Duodenal mucosa (tissue), 2 donors: ENCODE results near the gene IQGAP2.

Experiments used
- H3K27ac ChIP-seq: one replicate; pipeline ENCODE4 v1.7.0; 2013; ENCODE audit warnings: low read depth, low read length
- H3K27me3 ChIP-seq, 2 donors: one replicate each; pipeline ENCODE4 v1.7.0; 2013; ENCODE audit warnings: low read length in 2 of 2, control low read depth in 1 of 2; ENCODE audit not compliant: insufficient read depth in 2 of 2, control insufficient read depth in 1 of 2
- H3K36me3 ChIP-seq, 2 donors: one replicate each; pipeline ENCODE4 v1.7.0; 2013; ENCODE audit warnings: low read length in 2 of 2, control low read depth in 1 of 2; ENCODE audit not compliant: insufficient read depth in 2 of 2, control insufficient read depth in 1 of 2
- H3K4me1 ChIP-seq, 2 donors: one replicate each; pipeline ENCODE4 v1.7.0; 2013; ENCODE audit warnings: low read length in 2 of 2, control low read depth in 1 of 2; ENCODE audit not compliant: insufficient read depth in 2 of 2, control insufficient read depth in 1 of 2
- H3K4me3 ChIP-seq, 2 donors: one replicate each; pipeline ENCODE4 v1.7.0; 2013; ENCODE audit warnings: low read length in 2 of 2, low read depth in 1 of 2
- H3K9ac ChIP-seq, 2 donors: one replicate each; pipeline ENCODE4 v1.7.0; 2013; ENCODE audit warnings: low read length in 2 of 2, low read depth in 1 of 2
- H3K9me3 ChIP-seq, 2 donors: one replicate each; pipeline ENCODE4 v1.7.0; 2013; ENCODE audit warnings: low read length in 2 of 2, control low read depth in 1 of 2; ENCODE audit not compliant: control insufficient read depth in 1 of 2

Gene IQGAP2

DNA sequence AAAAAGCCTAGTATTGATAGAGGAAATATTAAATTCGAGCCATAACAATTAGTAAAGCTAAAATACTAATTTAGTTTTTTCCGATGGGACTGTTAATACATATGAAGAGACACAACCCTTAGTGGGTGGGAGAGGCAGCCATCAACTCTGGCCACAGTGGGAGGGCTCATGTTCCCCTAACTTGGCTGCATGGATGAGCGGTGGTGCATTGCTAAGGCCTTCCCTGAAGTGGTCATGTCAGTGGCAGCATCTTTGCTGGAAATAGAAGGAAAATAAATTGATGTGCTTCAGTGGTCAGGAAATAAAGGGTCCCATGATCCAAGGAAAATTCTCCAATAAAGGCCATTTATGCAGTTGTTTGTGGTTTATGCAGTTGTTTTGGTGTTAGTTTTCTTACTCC, 254.0 kb downstream of the IQGAP2 start:
- no peaks in the 10 kb centered on the region for H3K4me1 ChIP-seq
- no peak overlapping the region for H3K27ac ChIP-seq
- peaks cover 19 to 35% of the 10 kb centered on the region in 2 donors for H3K36me3 ChIP-seq

DNA sequence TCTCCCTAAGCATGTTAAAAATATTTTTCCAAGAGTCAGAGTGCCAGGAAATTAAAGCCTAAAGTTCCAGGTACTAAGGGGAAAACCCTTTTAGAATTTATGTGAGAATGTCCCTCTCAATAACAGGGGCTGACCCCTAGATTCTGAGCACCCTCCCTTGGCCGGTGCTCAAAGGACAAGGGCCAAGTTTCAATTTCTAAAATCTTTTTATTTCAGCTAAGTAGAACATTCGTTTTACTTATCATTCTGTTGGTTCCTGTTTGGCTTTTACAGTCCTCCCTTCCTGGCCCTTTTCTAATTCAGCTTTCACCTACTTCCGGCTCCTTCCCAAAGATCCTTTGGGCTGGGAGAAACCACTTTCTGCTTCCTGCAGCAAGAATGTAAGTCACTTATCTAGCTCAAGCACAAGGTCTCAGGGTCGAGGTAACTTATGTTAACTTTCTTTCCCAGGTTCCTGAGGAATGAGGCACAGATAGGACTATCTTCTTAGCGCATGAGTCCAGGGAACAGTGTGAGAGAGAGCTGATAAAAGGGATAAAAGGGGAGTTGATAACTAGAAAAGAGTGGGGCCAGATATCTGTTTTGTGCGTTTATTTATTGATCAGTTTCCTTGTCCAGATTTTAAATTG, 254.7 kb downstream of the IQGAP2 start:
- no peaks in the 10 kb centered on the region for H3K4me1 ChIP-seq
- H3K36me3 ChIP-seq, result peaks cover 21 to 42% of the 10 kb centered on the region in 2 donors
- no peaks in the 10 kb centered on the region for H3K9me3 ChIP-seq
- no peak overlapping the region for H3K9ac ChIP-seq
- H3K4me3 ChIP-seq, result no peak overlapping the region
- no peak overlapping the region for H3K27ac ChIP-seq
- no peaks in the 10 kb centered on the region for H3K27me3 ChIP-seq

More for the DNA sequence above, 254.0 kb downstream of the IQGAP2 start:
- no peaks in the 10 kb centered on the region for H3K27me3 ChIP-seq
- no peaks in the 10 kb centered on the region for H3K9me3 ChIP-seq
- H3K4me3 ChIP-seq, result no peak overlapping the region
- H3K9ac ChIP-seq, result no peak overlapping the region

GRCh38 chr5:76660360-76660759, 257.3 kb downstream of the IQGAP2 start:
- Histone ChIP-seq H3K4me1 (no peaks in the 10 kb centered on the region), H3K4me3 (no peak overlapping the region), H3K27me3 (no peaks in the 10 kb centered on the region), H3K27ac (no peak overlapping the region), H3K9me3 (no peaks in the 10 kb centered on the region), H3K9ac (no peak overlapping the region), H3K36me3 (peaks cover 21 to 59% of the 10 kb centered on the region in 2 donors)

- Histone ChIP-seq H3K9ac (no peak overlapping the region), H3K27ac (no peak overlapping the region), H3K27me3 (no peaks in the 10 kb centered on the region), H3K9me3 (no peaks in the 10 kb centered on the region), H3K36me3 (peaks cover 36 to 69% of the 10 kb centered on the region in 2 donors), H3K4me3 (no peak overlapping the region), H3K4me1 (no peaks in the 10 kb centered on the region)
These were observed 259.4 kb downstream of the IQGAP2 start for GRCh38 chr5:76662521-76662920.

GRCh38 chr5:76663573-76663972, 260.5 kb downstream of the IQGAP2 start:
- Histone ChIP-seq H3K9ac (no peak overlapping the region), H3K4me3 (no peak overlapping the region), H3K9me3 (no peaks in the 10 kb centered on the region), H3K27ac (no peak overlapping the region), H3K36me3 (peaks cover 33 to 60% of the 10 kb centered on the region in 2 donors), H3K27me3 (no peaks in the 10 kb centered on the region), H3K4me1 (no peaks in the 10 kb centered on the region)

- Histone ChIP-seq H3K27ac (no peak overlapping the region), H3K27me3 (no peaks in the 10 kb centered on the region), H3K9me3 (no peaks in the 10 kb centered on the region), H3K4me1 (no peaks in the 10 kb centered on the region), H3K9ac (no peak overlapping the region), H3K4me3 (no peak overlapping the region), H3K36me3 (peaks cover 31 to 56% of the 10 kb centered on the region in 2 donors)
These were observed 261.0 kb downstream of the IQGAP2 start for GRCh38 chr5:76664079-76664478.

DNA sequence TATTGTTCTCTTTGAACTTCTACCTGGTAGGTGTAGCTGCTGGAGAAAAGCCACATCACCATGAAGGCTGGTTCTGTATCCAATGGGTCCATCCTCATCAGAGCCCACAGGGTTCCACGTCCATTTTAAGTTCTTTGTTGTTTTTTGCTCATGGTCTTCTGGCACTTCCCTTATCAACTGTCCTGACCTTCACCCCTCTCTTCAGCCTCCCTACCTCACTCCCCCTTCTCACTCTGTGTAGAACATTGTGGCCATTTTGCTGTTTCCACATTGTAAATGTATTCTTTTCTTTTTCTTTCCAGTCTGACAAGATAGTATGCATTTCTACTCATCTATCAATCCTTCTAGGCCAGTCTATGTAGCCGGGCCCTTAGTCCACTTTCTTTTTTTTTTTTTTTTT, 264.4 kb downstream of the IQGAP2 start:
- no peaks in the 10 kb centered on the region for H3K27me3 ChIP-seq
- no peaks in the 10 kb centered on the region for H3K9me3 ChIP-seq
- H3K27ac ChIP-seq, result no peak overlapping the region
- H3K4me3 ChIP-seq, result no peak overlapping the region
- H3K9ac ChIP-seq, result no peak overlapping the region
- peaks cover 32 to 66% of the 10 kb centered on the region in 2 donors for H3K36me3 ChIP-seq
- H3K4me1 ChIP-seq, result no peaks in the 10 kb centered on the region

- Histone ChIP-seq H3K4me3 (no peak overlapping the region), H3K27ac (no peak overlapping the region), H3K36me3 (peaks cover 26 to 70% of the 10 kb centered on the region in 2 donors), H3K9me3 (no peaks in the 10 kb centered on the region), H3K27me3 (no peaks in the 10 kb centered on the region), H3K9ac (no peak overlapping the region), H3K4me1 (peaks cover 0 to 7% of the 10 kb centered on the region in 2 donors)
These were observed 266.2 kb downstream of the IQGAP2 start for GRCh38 chr5:76669245-76669644.

DNA sequence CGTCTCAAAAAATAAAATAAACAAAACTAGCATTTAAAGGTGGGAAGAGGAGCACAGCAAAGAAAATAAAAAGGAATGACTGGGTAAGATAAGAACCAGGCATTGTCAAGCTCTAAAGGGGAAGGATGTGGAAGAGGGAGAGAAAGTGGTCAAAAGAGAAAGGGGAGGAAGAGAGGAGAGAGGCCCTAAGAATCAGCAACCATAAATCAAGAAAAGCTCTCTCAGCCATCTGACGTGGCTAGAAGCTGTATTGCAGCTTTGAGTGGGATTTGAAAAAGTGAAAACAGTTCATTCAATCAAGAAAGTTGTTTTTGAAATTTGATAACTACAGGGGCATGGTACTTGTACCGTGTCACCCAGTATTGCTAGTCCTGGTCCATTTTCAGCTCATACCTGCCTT, 267.4 kb downstream of the IQGAP2 start:
- H3K27ac ChIP-seq, result no peak overlapping the region
- peaks cover 28 to 68% of the 10 kb centered on the region in 2 donors for H3K36me3 ChIP-seq
- H3K9me3 ChIP-seq, result no peaks in the 10 kb centered on the region
- H3K9ac ChIP-seq, result no peak overlapping the region
- no peak overlapping the region for H3K4me3 ChIP-seq
- no peaks in the 10 kb centered on the region for H3K27me3 ChIP-seq
- H3K4me1 ChIP-seq, result peaks cover 0 to 7% of the 10 kb centered on the region in 2 donors

- no peaks in the 10 kb centered on the region for H3K27me3 ChIP-seq
- H3K9ac ChIP-seq, result no peak overlapping the region
- H3K27ac ChIP-seq, result no peak overlapping the region
- no peaks in the 10 kb centered on the region for H3K9me3 ChIP-seq
- H3K4me1 ChIP-seq, result peaks cover 0 to 7% of the 10 kb centered on the region in 2 donors
- peaks cover 14 to 62% of the 10 kb centered on the region in 2 donors for H3K36me3 ChIP-seq
- no peak overlapping the region for H3K4me3 ChIP-seq
These were observed 269.2 kb downstream of the IQGAP2 start for GRCh38 chr5:76672242-76672641.
